GM19240 (cell line): Measurements from ENCODE around the gene ZNF746.
"Not testable (repeated sequence)": the region's sequence is repeated elsewhere in the genome, so short reads cannot be mapped to it uniquely, and the experiment has no call there.

Source experiments
- DNase-seq: peaks from one replicate; pipeline ENCODE4 v3.0.0; 2011; ENCODE audit warnings: low spot score; ENCODE audit not compliant: insufficient read length

Gene ZNF746

GRCh38 chr7:149497467-149498261 is at the start of gene ZNF746:
TSS of gene ZNF746 (minus strand) at chr7:149497809. CDS start at chr7:149497536, 273 bp downstream.
- peak; percentile 84 for DNase-seq

- no peak for DNase-seq
Measured at GRCh38 chr7:149547126-149547525, 49.5 kb upstream of the ZNF746 start.

GRCh38 chr7:149546331-149546730 is 48.7 kb upstream of the ZNF746 start:
- DNase-seq = no peak

GRCh38 chr7:149544028-149544427 is 46.4 kb upstream of the ZNF746 start:
- DNase-seq = no peak

- no peak for DNase-seq
Measured at GRCh38 chr7:149532654-149533053, 35.0 kb upstream of the ZNF746 start.

GRCh38 chr7:149529136-149529718 is 31.6 kb upstream of the ZNF746 start:
- DNase-seq = no peak

GRCh38 chr7:149527414-149527813 is 29.8 kb upstream of the ZNF746 start:
- DNase-seq = no peak

- DNase-seq = no peak
Measured at GRCh38 chr7:149525280-149525679, 27.7 kb upstream of the ZNF746 start.

GRCh38 chr7:149524394-149524793 is 26.8 kb upstream of the ZNF746 start:
- no peak for DNase-seq

GRCh38 chr7:149510248-149510647 is 12.6 kb upstream of the ZNF746 start:
- DNase-seq = no peak

GRCh38 chr7:149509774-149510173 is 12.2 kb upstream of the ZNF746 start:
- no peak for DNase-seq

- no peak for DNase-seq
Measured at GRCh38 chr7:149505551-149505950, 7.9 kb upstream of the ZNF746 start.

GRCh38 chr7:149501651-149502050 is 4.0 kb upstream of the ZNF746 start:
- no peak for DNase-seq

GRCh38 chr7:149500910-149501309 is 3.3 kb upstream of the ZNF746 start:
- DNase-seq = no peak

- no peak for DNase-seq
Measured at GRCh38 chr7:149500201-149500600, 2.6 kb upstream of the ZNF746 start.

- DNase-seq = no peak
Measured at GRCh38 chr7:149498811-149499210, 1.2 kb upstream of the ZNF746 start.

GRCh38 chr7:149496642-149497391 is 792 bp downstream of the ZNF746 start:
- no peak for DNase-seq

GRCh38 chr7:149495785-149496641 is 1.6 kb downstream of the ZNF746 start:
- DNase-seq = no peak

- no peak for DNase-seq
Measured at GRCh38 chr7:149494738-149495368, 2.8 kb downstream of the ZNF746 start.

GRCh38 chr7:149493975-149494374 is 3.6 kb downstream of the ZNF746 start:
- not testable (repeated sequence) for DNase-seq

- no peak for DNase-seq
Measured at GRCh38 chr7:149493366-149493765, 4.2 kb downstream of the ZNF746 start.
